ENCODE measurements around the gene ZNF578.

- no peak for TF ChIP-seq RNF2 (IDR thresholded peaks at IDR 0.05; ENCODE audit: borderline replicate concordance, low read depth, low read length, missing control alignments, poor library complexity, severe bottlenecking)
- no peak for TF ChIP-seq CTCF (IDR thresholded peaks at IDR 0.05; ENCODE audit: control extremely low read depth in 1 of 3, insufficient read depth in 1 of 3, low read depth in 1 of 3, low read length in 3 of 3)
- TF ChIP-seq USF2 (IDR thresholded peaks at IDR 0.05; ENCODE audit: low read length): no peak
- no peak for TF ChIP-seq MAX (IDR thresholded peaks at IDR 0.05)
- no peak for TF ChIP-seq TEAD4 (IDR thresholded peaks at IDR 0.05; ENCODE audit: low read depth, low read length)
- TF ChIP-seq EGR1 (IDR thresholded peaks at IDR 0.05; ENCODE audit: borderline replicate concordance, low read depth, low read length): no peak
- TF ChIP-seq RAD21 (IDR thresholded peaks at IDR 0.05 in 1 of 2, conservative IDR thresholded peaks at IDR 0.05 in 1 of 2; ENCODE audit: low read depth in 2 of 2, low read length in 2 of 2): no peak
- no peak for TF ChIP-seq KDM1A (IDR thresholded peaks at IDR 0.05; ENCODE audit: borderline replicate concordance, low read length)
- TF ChIP-seq POLR2A (IDR thresholded peaks at IDR 0.05; ENCODE audit: control extremely low read depth in 1 of 2, low read depth in 2 of 2, low read length in 2 of 2): no peak
- no peak for TF ChIP-seq BACH1 (IDR thresholded peaks at IDR 0.05; ENCODE audit: low read length)
Observed at GRCh38 chr19:52522551-52522950, 69.2 kb downstream of the ZNF578 start.

Measured in H1 (cell line).